Activated CD8-positive, alpha-beta memory T cell treated with anti-CD3 and anti-CD28 coated beads, Interleukin-2, amount 50 U/mL, for 1 hour (primary cell): ENCODE data around the gene TLX2.

Experiments
- DNase-seq: peaks from one replicate; pipeline ENCODE4 v3.0.0-alpha.2; 2020; ENCODE audit errors: extremely low read depth

Gene TLX2

GRCh38 chr2:74531666-74532065, 17.4 kb downstream of the TLX2 start:
- no peak for DNase-seq

DNA sequence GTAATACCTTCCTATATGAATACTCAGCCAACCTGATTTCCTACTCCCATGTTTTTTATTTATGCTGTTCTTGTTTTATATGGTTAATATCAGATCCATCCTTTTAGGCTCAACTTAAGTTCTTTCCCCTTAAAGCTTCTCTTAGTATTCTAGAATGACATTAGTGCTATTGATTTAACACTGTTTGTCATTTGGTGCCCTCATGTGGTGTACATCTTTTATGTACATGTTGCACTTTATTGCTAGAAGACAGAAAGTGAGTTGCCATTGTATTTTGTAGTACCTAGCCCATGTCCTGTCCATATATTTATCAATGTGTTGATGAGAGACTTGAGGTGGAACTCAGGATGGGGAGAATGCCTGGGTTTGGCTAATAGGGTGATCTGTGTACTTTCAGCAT, 18.0 kb downstream of the TLX2 start:
- no peak for DNase-seq

GRCh38 chr2:74533464-74533863, 19.2 kb downstream of the TLX2 start:
- DNase-seq, result no peak

DNA sequence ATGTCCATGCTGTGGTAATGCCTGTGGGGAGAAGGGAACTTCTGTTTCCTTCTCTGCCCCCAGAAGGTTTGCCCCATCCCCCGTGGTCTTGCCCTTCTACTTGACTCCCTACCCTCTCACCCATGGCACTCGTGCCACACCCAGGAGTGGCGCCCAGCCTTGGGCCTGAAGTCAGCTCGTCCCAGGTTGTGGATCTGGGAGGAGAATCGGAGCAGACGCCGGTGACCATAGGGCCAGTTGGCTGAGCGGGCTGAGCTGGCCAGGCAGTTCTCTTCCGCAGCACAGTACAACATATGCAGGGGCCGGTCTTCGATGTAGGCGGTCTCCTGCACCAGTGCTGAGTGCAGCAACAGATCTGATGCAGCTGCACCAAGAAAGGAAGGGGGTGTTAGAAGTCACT, 20.2 kb downstream of the TLX2 start:
- no peak for DNase-seq

- DNase-seq, result no peak
These were observed 21.3 kb downstream of the TLX2 start for GRCh38 chr2:74535440-74535965.

GRCh38 chr2:74536166-74536950, 22.1 kb downstream of the TLX2 start:
- no peak for DNase-seq

- DNase-seq, result no peak
These were observed 22.9 kb downstream of the TLX2 start for GRCh38 chr2:74537140-74537539.

DNA sequence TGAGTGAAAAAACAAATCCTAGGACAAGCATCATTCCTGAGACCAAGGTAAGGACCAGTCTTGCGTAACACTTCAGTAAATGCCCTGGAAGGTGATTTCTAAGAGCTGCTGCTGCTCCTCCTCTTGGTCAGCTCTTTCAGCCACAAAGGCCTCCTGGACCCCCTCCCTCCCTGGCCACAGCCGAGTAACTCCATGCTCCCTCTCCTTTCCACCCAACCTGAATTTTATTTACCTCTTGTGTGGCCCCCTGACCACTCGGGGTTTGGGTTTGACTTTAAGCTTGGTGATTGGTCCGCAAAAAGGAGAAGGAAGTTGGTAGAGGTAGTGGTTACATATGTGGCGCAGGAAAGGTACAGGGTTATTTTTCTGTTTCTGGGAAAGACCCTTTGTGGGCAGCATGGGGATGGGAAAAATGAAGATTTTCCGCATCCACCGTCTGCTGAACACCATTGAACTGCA, 24.7 kb downstream of the TLX2 start:
- no peak for DNase-seq

- no peak for DNase-seq
These were observed 26.0 kb downstream of the TLX2 start for GRCh38 chr2:74540291-74540690.

- DNase-seq, result no peak
These were observed 28.7 kb downstream of the TLX2 start for GRCh38 chr2:74542978-74543377.

DNA sequence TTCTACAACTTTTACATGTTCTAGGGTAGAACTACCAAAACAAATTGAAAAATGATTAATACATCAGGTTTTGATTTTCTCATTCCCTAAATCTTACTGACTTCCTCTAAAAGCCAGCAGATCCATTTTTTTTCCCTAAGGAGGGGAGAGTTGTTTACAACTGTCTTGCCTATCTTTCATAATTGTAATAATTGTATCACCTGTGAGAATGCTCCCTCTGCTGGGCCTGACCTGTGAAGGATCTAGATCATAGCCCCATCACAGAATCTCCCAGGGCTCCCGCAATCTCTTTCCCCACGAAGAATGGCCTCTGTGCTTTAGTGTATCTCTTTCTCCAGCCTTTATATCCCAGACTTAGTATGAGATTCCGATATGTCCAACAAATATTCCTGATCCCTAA, 30.4 kb downstream of the TLX2 start:
- DNase-seq, result no peak

- DNase-seq, result no peak
These were observed 31.8 kb downstream of the TLX2 start for GRCh38 chr2:74546004-74546403.

DNA sequence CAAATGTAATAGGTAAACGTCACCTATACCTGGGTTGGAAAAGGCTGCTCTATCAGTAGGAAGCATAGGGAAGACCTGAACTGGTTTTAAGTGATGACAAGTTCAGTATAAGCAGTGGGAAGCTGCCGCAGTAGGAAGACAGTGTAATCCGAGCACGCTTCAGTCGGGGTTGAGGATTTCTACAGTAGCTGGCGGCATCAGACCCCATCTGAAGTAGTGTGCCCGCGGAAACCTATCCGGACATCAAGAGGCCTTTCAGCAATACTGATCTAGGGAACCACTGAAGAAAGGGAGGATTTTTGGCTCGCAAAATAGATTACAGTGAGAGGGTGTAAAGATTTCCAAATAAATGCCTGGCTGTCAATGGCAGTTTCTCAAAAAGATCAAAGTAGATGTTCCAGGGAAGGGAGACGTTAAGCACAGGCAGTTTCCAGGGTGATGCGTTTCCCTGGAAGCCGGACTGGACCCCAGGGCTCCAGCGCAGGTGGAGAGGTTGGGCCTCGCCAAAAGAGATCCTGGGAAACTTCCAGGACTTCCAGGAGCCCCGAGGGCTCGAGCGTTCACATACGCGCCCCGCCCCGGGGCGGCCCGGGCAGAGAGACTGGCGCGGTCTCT, 34.1 kb downstream of the TLX2 start:
- no peak for DNase-seq

GRCh38 chr2:74548900-74549826, 34.9 kb downstream of the TLX2 start:
- DNase-seq, result no peak

DNA sequence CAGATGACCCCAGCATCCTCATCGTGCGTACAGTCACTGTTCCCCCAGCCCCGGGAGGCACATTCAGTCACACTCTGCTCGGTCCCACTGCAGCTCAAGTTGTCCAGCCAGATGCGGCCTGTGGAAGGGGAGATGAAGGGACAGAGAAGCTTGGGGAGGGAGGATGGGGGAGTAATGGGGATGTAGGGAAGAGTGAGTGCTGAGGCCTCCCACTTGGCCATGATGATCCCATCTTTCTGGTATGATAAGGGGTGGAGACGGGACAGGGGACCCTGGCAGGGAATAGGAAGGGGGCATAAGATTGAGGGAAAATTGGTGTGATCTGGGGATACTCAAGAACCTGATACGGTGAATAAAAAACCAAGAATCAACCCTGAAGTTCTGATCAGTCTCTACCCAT, 36.0 kb downstream of the TLX2 start:
- no peak for DNase-seq

- DNase-seq, result no peak
These were observed 37.3 kb downstream of the TLX2 start for GRCh38 chr2:74551530-74551929.

DNA sequence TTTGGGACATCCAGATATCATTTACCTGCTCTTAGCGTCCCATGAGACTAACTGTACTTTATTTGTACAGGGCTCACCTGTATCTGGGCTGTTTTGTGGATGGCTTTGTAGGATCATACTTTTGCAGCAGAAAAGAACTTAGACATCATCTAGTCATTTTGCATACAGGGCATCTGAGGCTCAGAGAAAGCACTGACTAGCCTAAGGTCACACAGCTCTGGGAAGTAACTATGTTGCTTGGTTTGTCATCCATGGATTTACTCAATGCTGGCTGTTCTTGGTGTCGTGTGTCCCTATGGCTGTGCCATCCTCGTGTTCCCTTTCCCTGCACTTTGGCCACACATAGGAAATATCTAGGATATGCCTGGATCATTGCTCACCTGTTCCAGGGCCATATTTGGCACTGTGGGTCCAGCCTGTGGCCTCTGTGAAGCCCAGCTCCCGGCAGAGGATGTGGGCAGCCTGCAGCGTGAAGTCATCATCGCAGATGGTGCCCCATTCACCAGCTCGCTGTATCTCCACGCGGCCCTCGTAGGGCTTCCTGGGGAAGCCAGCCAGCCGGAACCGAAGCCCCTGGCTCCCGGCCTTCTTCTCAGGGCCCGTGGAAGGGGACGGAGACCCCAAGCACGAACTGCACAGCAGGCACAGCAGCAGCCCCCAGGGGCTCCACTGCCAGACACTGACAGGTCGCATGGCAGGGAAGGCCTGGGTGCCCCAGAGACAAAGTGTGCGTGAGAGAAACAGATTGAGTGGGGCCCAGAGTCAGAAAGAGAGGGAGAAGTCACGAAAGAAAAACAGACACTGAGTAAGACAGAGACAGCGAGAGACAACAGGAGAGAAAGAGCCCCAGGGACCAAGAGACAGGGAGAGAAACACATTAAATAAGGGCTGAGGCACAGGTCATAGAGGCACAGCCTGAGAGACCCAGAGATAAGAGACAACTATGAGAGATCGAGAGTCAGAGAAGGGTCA, 38.0 kb downstream of the TLX2 start:
- DNase-seq, result no peak

GRCh38 chr2:74552914-74553811, 38.9 kb downstream of the TLX2 start:
- DNase-seq, result no peak

GRCh38 chr2:74553892-74554819, 39.9 kb downstream of the TLX2 start, which contains the start of the genes DOK1 and LOXL3:
DOK1 (plus strand) TSS chr2:74554720; CDS start chr2:74554755, 35 bp downstream.
LOXL3 (minus strand) TSS chr2:74553942; CDS start chr2:74552634, 1,308 bp downstream.
- DNase-seq, result peak; percentile 47
